T follicular helper cell (primary cell): ENCODE data around the gene OR6C2.
"Not testable (repeated sequence)": the region's sequence is repeated elsewhere in the genome, so short reads cannot be mapped to it uniquely, and the experiment has no call there.

Experiments
- DNase-seq: peaks from one replicate; pipeline ENCODE4 v3.0.0-alpha.2; 2020; ENCODE audit warnings: low read depth
- total RNA-seq, 2 experiments: gene quantifications; one replicate each; lab custom pipeline; 2026; lab: John Stamatoyannopoulos, UW

Gene OR6C2
- total RNA-seq = 0 reads per million in 2 experiments

DNA sequence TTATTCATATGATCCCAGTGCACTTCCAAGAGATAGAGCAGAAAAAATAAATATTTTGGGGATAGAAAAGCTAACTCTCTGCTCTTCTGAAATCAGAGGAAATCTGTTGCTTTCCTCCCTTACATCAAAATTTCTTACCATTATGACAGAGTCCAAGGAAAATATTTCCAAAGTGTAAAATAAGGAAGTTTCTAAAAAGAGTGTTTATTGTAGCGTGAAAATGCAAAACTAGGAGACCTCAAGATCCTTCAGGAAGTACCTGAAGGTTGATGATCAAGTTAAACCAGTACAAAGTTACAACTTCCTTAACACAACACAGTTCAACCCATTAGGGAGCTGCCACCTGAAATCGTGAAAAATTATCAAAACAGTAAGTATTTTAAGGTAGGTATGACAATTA, at the start of gene OR6C2:
Gene OR6C2 (plus strand): TSS at position 301 of the 400 bp plus-strand sequence. CDS start 8,138 bp downstream, outside the sequence.
- DNase-seq = no peak

DNA sequence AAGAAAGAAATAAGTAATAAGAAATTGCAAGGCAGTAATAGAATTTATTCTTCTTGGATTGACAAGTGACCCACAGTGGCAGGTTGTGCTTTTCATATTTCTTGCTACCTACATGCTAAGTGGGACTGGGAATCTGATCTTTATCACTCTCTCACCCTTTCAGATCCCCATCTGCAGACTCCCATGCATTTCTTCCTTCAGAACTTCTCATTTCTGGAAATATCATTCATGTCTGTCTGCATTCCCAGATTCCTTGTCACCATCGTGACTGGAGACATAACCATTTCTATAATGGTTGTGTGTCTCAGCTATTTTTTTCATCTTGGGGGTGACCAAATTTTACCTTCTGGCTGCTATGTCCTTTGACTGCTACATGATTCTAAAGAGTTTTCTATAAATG, 47.5 kb upstream of the OR6C2 start:
- DNase-seq = no peak

GRCh38 chr12:55400229-55400628, 43.6 kb upstream of the OR6C2 start, which contains the start of gene OR6C65:
Gene OR6C65 (plus strand): TSS chr12:55400529. CDS start chr12:55400529, 0 bp downstream.
- DNase-seq = no peak

- DNase-seq = no peak
These were observed 36.0 kb upstream of the OR6C2 start for GRCh38 chr12:55407866-55408265.

DNA sequence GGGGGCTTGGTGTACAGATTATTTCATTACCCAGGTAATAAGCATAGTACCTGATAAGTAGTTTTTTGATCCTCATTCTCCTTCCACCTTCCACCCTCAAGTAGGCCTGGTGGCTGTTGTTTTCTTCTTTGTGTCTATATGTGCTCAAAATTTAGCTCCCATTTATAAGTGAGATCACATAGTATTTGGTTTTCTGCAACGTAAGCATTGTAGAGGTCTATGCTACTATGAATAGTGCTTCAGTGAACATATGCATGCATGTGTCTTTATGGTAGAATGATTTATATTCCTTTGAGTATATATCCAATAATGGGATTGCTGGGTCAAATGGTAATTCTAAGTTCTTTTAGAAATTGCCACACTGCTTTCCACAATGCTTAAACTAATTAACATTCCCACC, 34.7 kb upstream of the OR6C2 start:
- DNase-seq = not testable (repeated sequence)

- DNase-seq = not testable (repeated sequence)
These were observed 31.7 kb upstream of the OR6C2 start for GRCh38 chr12:55412138-55412537.

- not testable (repeated sequence) for DNase-seq
These were observed 30.1 kb upstream of the OR6C2 start for GRCh38 chr12:55413498-55414388.

DNA sequence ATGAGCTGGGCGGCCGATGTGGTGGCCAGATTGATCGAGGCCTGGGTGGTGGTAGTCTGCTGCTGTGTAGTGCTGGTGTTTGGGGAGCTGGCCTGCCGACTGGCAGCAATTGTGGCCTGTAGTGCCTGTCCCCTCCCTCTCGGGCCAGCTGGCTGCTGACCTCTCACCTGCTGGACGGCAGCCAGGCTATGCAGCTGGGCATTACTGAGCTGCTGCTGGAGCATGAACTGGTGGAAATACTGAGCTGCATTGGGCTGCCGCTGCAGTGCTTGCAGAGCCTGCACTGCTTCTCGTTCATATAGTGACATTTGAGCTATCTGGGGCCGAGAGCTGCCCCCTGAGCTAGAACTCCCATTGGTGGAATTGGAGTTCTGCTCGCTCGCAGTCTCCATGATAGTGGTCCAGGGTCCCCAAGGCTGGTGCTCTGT, 29.5 kb upstream of the OR6C2 start:
- DNase-seq = not testable (repeated sequence)

GRCh38 chr12:55414889-55415288, 29.0 kb upstream of the OR6C2 start:
- not testable (repeated sequence) for DNase-seq

DNA sequence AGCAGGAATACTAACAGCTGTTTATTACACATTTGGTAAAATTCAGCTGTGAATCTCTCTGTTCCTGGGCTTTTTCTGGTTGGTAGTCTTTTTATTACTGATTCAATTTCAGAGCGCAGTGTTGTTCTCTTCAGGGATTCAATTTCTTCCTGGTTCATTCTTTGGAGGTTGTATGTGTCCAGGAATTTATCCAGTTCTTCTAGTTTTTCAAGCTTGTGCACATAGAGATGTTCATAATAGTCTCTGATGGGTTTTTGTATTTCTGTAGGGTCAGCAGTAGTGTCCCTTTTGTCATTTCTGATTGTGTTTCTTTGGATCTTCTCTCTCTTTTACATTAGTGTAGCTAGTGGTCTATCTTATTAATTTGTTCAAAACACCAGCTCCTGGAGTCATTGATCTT, 26.9 kb upstream of the OR6C2 start:
- DNase-seq = no peak

DNA sequence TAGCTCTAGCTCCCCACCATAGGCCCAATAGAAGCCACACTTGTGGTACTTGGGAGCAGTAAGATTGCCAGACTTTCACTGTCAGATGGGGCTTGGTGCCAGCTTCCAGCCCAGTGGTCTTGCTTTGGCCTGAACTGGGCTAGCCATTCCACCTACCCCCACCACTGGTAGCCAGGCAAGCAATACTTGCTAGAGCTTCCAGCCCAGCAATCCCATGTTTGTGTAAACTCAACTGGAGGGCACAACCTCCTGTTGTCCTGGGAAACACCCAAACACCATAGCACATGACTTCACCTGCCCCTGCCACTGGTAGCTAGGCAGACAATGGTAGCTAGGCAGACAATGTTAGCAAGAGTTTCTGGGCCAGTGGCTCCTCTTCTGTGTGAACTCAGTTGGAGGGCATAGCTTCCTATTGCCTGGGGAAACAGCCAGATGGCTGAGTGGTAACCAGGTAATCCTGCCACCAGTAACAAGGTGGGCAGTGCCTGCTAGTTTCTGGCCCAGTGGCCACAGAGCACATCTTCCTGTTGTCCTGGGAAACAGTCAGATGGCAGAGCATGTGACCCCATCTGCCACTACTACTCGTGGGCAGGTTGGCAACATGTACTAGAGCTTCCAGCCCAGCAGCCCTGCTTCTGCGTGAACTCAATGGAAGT, 23.4 kb upstream of the OR6C2 start:
- DNase-seq = no peak

DNA sequence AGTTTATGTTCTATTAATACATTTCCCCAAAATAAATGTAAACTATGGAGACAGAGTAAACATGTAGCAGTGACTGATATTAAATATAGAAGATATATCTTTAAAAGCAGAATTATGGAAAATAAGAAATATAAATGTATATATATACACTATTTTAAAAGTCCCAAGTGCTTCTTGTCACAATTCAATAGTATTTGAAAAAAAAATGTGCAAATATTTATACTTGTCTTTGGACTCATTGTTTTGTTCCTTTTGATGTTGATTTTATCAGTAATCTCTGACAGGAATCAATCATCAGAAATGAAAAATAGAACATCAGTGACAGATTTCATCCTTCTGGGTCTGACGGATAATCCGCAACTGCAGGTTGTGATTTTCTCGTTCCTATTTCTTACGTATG, 17.9 kb upstream of the OR6C2 start, which contains the start of gene OR6C76:
Gene OR6C76 (plus strand): TSS at position 301 of the 400 bp plus-strand sequence. CDS start 0 bp downstream, at position 301.
- DNase-seq = no peak

- no peak for DNase-seq
These were observed 15.3 kb upstream of the OR6C2 start for GRCh38 chr12:55428331-55429243.

DNA sequence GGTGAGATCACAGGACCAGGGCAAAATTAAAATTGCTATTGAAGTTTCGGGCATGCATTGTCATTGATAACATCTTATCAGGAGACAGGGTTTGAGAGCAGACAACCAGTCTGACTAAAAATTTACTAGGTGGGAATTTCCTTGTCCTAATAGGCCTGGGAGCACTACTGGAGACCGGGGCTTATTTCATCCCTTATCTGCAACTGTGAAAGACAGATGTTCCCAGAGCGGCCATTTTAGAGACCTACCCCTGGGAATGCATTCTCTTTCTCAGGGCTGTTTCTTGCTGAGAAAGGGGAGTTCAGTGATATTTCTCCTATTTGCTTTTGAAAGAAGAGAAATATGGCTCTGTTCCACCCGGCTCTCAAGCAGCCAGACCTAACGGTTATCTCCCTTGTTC, 2.6 kb upstream of the OR6C2 start:
- not testable (repeated sequence) for DNase-seq

DNA sequence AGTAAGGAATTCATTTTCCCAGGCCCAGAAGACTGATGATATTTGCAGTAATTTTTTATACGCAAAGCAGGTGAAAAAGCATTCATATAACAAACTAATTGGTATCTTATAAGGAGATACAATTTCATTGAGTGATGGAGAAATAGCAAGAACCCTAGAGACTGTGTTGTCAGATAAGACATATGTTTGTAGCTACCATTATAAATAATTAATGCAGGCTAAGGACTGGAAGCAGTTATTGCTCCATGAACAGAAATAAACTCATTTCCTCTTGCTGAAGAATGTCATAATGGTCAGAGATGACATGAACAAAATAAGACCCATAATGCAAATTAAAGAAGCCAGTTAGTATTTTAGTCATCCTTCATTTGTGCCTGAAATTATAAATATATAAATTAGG, 1.5 kb downstream of the OR6C2 start:
- no peak for DNase-seq

- no peak for DNase-seq
These were observed 2.5 kb downstream of the OR6C2 start for GRCh38 chr12:55446326-55446725.

GRCh38 chr12:55448825-55449224, 4.9 kb downstream of the OR6C2 start:
- DNase-seq = no peak

GRCh38 chr12:55464926-55465325, 21.1 kb downstream of the OR6C2 start:
- DNase-seq = not testable (repeated sequence)

GRCh38 chr12:55467836-55468235, 24.0 kb downstream of the OR6C2 start:
- no peak for DNase-seq

- no peak for DNase-seq
These were observed 25.4 kb downstream of the OR6C2 start for GRCh38 chr12:55469291-55469690.

DNA sequence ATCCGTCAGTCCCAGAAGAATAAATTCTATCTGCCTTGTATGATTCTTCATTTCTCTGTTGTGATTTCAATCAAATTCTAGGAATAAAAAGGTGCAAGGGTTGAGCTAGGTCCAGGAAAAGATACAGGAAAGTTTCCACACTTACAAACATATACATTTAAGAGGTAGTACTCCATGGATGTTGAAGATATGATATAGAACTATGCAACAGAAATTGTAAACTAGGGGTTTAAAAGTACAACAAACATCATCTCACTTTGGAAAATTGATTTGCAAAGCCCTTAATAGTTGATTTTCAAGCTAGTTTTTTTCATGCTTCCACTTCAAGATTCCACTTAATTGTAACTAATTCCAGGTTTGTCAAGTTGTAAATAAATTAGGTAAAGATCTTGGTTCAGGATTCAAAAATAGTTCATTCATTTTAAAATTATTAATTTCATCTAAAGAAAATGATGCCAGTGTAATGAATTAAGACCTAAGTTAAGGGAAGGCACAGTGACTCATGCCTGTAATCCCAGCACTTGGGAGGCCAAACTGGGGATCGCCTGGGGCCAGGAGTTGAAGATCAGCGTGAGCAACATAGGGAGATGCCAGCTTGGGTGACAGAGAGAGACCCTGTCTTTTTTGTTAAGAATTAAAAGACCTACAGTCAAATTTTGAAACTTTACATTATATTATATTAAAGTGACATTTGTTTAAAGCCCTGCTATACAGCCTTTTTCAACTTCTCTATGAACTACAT, 26.4 kb downstream of the OR6C2 start, which contains the start of gene OR6C70:
Gene OR6C70 (minus strand): TSS at position 51 of the 742 bp plus-strand sequence. CDS start 0 bp downstream, at position 51.
- DNase-seq = no peak
